HG03103 (cell line): ENCODE data around the gene GOLM1.

Experiments
- ATAC-seq: cut with Tn5 transposase; IDR thresholded peaks from one replicate; pipeline ENCODE4 v1.9.1; 2021; ENCODE audit warnings: low read depth; ENCODE audit not compliant: unreplicated experiment

The GOLM1 gene

DNA sequence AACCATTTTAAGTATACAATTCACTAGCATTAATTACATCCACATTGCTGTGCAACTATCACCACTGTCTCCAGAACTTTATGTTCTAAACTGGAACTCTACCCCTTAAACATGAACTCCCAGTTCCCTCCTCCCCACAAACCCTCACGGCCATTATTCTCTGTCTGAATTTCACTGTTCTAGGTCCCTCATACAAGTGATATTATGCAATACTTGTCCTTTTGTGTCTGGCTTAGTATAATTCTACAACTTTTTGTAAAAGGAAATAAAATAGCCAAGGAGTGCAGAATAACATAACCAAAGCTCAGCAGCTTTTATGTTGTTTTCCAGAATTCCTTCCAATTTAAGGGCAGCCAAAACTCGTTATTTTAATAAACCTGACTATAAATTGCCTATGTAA lies 105.2 kb downstream of the GOLM1 start:
- no peak for ATAC-seq

GRCh38 chr9:85987236-85987635 lies 112.1 kb downstream of the GOLM1 start:
- ATAC-seq, result no peak

DNA sequence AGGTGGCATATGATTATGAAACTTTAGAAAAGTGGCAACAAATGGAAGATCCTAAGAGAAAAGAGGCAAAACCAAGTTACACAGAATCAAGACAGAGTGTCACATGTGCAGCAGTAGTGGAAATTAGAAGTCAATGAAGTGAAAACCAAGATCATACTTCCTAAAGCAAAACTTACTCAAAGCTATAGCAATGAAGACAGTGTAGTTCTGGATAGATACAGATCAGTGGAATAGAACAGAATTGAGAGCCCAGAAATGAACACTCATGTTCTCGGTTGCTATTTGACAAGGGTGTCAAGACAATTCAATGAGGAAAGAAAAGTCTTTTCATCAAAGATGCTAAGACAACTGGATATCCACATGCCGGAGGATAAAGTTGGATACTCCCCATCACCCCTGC lies 114.9 kb downstream of the GOLM1 start:
- ATAC-seq, result no peak

- ATAC-seq, result no peak
Observed at GRCh38 chr9:85981369-85981768, 118.0 kb downstream of the GOLM1 start.

DNA sequence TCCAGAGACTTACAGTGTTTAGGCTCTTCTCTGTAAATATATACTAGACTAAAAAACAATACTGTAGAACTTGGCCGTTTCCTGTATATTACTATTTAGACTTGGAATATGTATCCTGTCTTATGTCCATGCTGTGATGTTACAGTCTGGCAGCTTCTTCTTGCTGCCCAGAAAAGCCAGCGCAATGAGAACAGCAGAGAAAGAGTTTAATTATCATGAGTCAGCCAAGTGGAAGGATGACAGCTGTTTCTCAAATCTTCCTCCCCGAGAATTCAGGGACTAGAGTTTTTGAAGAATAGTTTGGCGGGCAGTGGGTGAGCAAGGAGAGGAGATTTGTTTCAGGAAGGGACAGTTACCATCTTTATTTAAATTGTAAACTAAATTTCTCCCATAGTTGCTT lies 120.9 kb downstream of the GOLM1 start:
- ATAC-seq, result no peak
